GM18909 (cell line): ENCODE data around the gene CEP104.

Experiments
- ATAC-seq: cut with Tn5 transposase; IDR thresholded peaks from one replicate; pipeline ENCODE4 v1.9.1; 2021; ENCODE audit warnings: mild to moderate bottlenecking; ENCODE audit not compliant: unreplicated experiment, poor library complexity

The CEP104 gene

GRCh38 chr1:3771108-3772026 is 85.6 kb downstream of the CEP104 start:
- no peak for ATAC-seq

GRCh38 chr1:3770047-3770765 is 86.8 kb downstream of the CEP104 start:
- ATAC-seq, result no peak

GRCh38 chr1:3768811-3769390 is 88.1 kb downstream of the CEP104 start:
- ATAC-seq, result no peak

GRCh38 chr1:3767328-3767925 is 89.6 kb downstream of the CEP104 start:
- ATAC-seq, result no peak

GRCh38 chr1:3763351-3764125 is 93.5 kb downstream of the CEP104 start:
- no peak for ATAC-seq

- no peak for ATAC-seq
These were observed 94.2 kb downstream of the CEP104 start for GRCh38 chr1:3762873-3763228.

- no peak for ATAC-seq
These were observed 94.7 kb downstream of the CEP104 start for GRCh38 chr1:3762151-3762872.
